OCI-LY3 (cell line): Measurements from ENCODE around the gene CXCL16.
"Not testable (repeated sequence)": the region's sequence is repeated elsewhere in the genome, so short reads cannot be mapped to it uniquely, and the experiment has no call there.

Experiments used
- H2AFZ ChIP-seq: fragments of 200-600, 300-600 bp; shearing (Covaris generic); 2 replicates; pipeline ENCODE4 v1.6.0; 2014; ENCODE audit warnings: antibody characterized with exemption, low read depth, low read length
- H3K27ac ChIP-seq: fragments of 200-600, 300-600 bp; sonication (generic); 2 replicates; pipeline ENCODE4 v1.5.1; 2014; ENCODE audit warnings: mild to moderate bottlenecking, low read length, moderate library complexity, mixed read lengths
- H3K27me3 ChIP-seq: fragments of 200-600, 300-600 bp; sonication (generic); 2 replicates; pipeline ENCODE4 v1.6.1; 2014; ENCODE audit warnings: low read depth, low read length, mixed read lengths
- H3K36me3 ChIP-seq: fragments of 200-600, 300-600 bp; sonication (generic); replicated peaks from 2 replicates; pipeline ENCODE3; 2014; ENCODE audit warnings: low read depth, low read length, mixed read lengths
- H3K4me1 ChIP-seq: fragments of 300-600, 200-600 bp; sonication (generic); 2 replicates; pipeline ENCODE4 v1.6.1; 2014; ENCODE audit warnings: low read length, mixed read lengths
- H3K4me2 ChIP-seq: fragments of 200-600, 300-600 bp; sonication (generic); 2 replicates; pipeline ENCODE4 v1.6.1; 2014; ENCODE audit warnings: low read length, mixed read lengths
- H3K4me3 ChIP-seq: fragments of 300-600, 200-600 bp; sonication (generic); 2 replicates; pipeline ENCODE4 v1.5.1; 2014; ENCODE audit warnings: antibody characterized with exemption, mild to moderate bottlenecking, low read length, moderate library complexity
- H3K79me2 ChIP-seq: fragments of 300-600, 200-600 bp; shearing (Covaris generic); 2 replicates; pipeline ENCODE4 v1.6.1; 2014; ENCODE audit warnings: mild to moderate bottlenecking, low read length, mixed read lengths
- H3K9ac ChIP-seq: fragments of 300-600, 200-600 bp; shearing (Covaris generic); 2 replicates; pipeline ENCODE4 v1.6.0; 2014; ENCODE audit warnings: mild to moderate bottlenecking, low read length, moderate library complexity
- H3K9me3 ChIP-seq: fragments of 200-600, 300-600 bp; shearing (Covaris generic); 2 replicates; pipeline ENCODE4 v1.6.1; 2014; ENCODE audit warnings: low read length, mixed read lengths; ENCODE audit not compliant: insufficient read depth
- H4K20me1 ChIP-seq: fragments of 200-600, 300-600 bp; sonication (generic); 2 replicates; pipeline ENCODE4 v1.6.1; 2016; ENCODE audit warnings: low read length, mixed read lengths; ENCODE audit not compliant: insufficient read depth
- CTCF ChIP-seq: fragments of 200-600, 300-600 bp; sonication (generic); IDR thresholded peaks from 2 replicates; pipeline ENCODE4 v1.5.1; 2014; ENCODE audit warnings: antibody characterized with exemption, low read length, low read depth
- EZH2phosphoT487 ChIP-seq: fragments of 200-600 bp; shearing (Covaris generic); IDR thresholded peaks from 2 replicates; pipeline ENCODE4 v1.6.1; 2018; ENCODE audit warnings: antibody characterized with exemption, mixed run types, low read depth

Gene CXCL16

GRCh38 chr17:4703330-4703691 lies 36.4 kb downstream of the CXCL16 start:
- TF ChIP-seq CTCF (no peak), EZH2phosphoT487 (no peak)
- Histone ChIP-seq H3K27me3 (no peaks in the 10 kb centered on the region), H3K79me2 (peaks cover 67% of the 10 kb centered on the region), H3K9ac (peak overlapping the region; percentile 85), H3K4me3 (peak overlapping the region; percentile 99), H2AFZ (no peak overlapping the region), H3K27ac (peak overlapping the region; percentile 54), H3K4me1 (peaks cover 16% of the 10 kb centered on the region), H4K20me1 (peaks cover 4% of the 10 kb centered on the region; the same call in 1 of the 2 replicates), H3K36me3 (no peaks in the 10 kb centered on the region), H3K9me3 (no peaks in the 10 kb centered on the region), H3K4me2 (peak overlapping the region; percentile 92)

GRCh38 chr17:4701116-4701515 lies 38.6 kb downstream of the CXCL16 start:
- Histone ChIP-seq H3K9ac (no peak overlapping the region), H4K20me1 (peaks cover 4% of the 10 kb centered on the region; the same call in 1 of the 2 replicates), H3K27ac (no peak overlapping the region), H2AFZ (no peak overlapping the region), H3K4me2 (no peak overlapping the region), H3K79me2 (peaks cover 87% of the 10 kb centered on the region), H3K9me3 (no peaks in the 10 kb centered on the region), H3K27me3 (no peaks in the 10 kb centered on the region), H3K4me1 (peaks cover 16% of the 10 kb centered on the region), H3K4me3 (no peak overlapping the region), H3K36me3 (peaks cover 5% of the 10 kb centered on the region)
- TF ChIP-seq EZH2phosphoT487 (no peak), CTCF (no peak)

- H3K9ac ChIP-seq, H3K36me3 ChIP-seq, H3K27me3 ChIP-seq, H4K20me1 ChIP-seq, H3K4me1 ChIP-seq, H3K4me2 ChIP-seq, H3K9me3 ChIP-seq, H2AFZ ChIP-seq, H3K4me3 ChIP-seq, H3K27ac ChIP-seq: not testable (repeated sequence)
- peaks cover 96% of the 10 kb centered on the region for H3K79me2 ChIP-seq
Observed at GRCh38 chr17:4699401-4700056, 40.2 kb downstream of the CXCL16 start.

GRCh38 chr17:4696437-4696805 lies 43.3 kb downstream of the CXCL16 start:
- Histone ChIP-seq H3K4me2 (no peak overlapping the region), H3K4me3 (no peak overlapping the region), H2AFZ (no peak overlapping the region), H3K27ac (no peak overlapping the region), H3K9ac (no peak overlapping the region), H3K79me2 (peaks cover 93% of the 10 kb centered on the region), H3K36me3 (peaks cover 12% of the 10 kb centered on the region), H3K9me3 (no peaks in the 10 kb centered on the region), H3K27me3 (no peaks in the 10 kb centered on the region), H4K20me1 (peaks cover under 1% of the 10 kb centered on the region; the same call in 1 of the 2 replicates), H3K4me1 (no peaks in the 10 kb centered on the region)
- TF ChIP-seq CTCF (no peak), EZH2phosphoT487 (no peak)
